HG03139 (cell line): ENCODE measurements around the gene KCND2.

Source experiments
- ATAC-seq: cut with Tn5 transposase; IDR thresholded peaks from one replicate; pipeline ENCODE4 v1.9.1; 2021; ENCODE audit not compliant: unreplicated experiment

KCND2 gene

GRCh38 chr7:120307991-120308545 lies 35.1 kb downstream of the KCND2 start:
- no peak for ATAC-seq

- no peak for ATAC-seq
Observed at GRCh38 chr7:120311028-120311788, 38.2 kb downstream of the KCND2 start.

- ATAC-seq = no peak
Observed at GRCh38 chr7:120320218-120320961, 47.4 kb downstream of the KCND2 start.

GRCh38 chr7:120327054-120327453 lies 54.1 kb downstream of the KCND2 start:
- no peak for ATAC-seq

- ATAC-seq = no peak
Observed at GRCh38 chr7:120332433-120332832, 59.5 kb downstream of the KCND2 start.

- peak; percentile 95 for ATAC-seq
Observed at GRCh38 chr7:120334475-120334874, 61.5 kb downstream of the KCND2 start.

- ATAC-seq = peak; percentile 57
Observed at GRCh38 chr7:120337308-120337907, 64.4 kb downstream of the KCND2 start.

GRCh38 chr7:120344276-120344675 lies 71.3 kb downstream of the KCND2 start:
- ATAC-seq = no peak

GRCh38 chr7:120353171-120353570 lies 80.2 kb downstream of the KCND2 start:
- no peak for ATAC-seq

GRCh38 chr7:120360918-120361317 lies 87.9 kb downstream of the KCND2 start:
- ATAC-seq = peak; percentile 81

GRCh38 chr7:120363414-120363813 lies 90.4 kb downstream of the KCND2 start:
- no peak for ATAC-seq

- ATAC-seq = no peak
Observed at GRCh38 chr7:120370954-120371353, 98.0 kb downstream of the KCND2 start.

- no peak for ATAC-seq
Observed at GRCh38 chr7:120373174-120373573, 100.2 kb downstream of the KCND2 start.

- peak; percentile 47 for ATAC-seq
Observed at GRCh38 chr7:120394595-120394994, 121.6 kb downstream of the KCND2 start.

- peak; percentile 87 for ATAC-seq
Observed at GRCh38 chr7:120395526-120396019, 122.6 kb downstream of the KCND2 start.

- ATAC-seq = no peak
Observed at GRCh38 chr7:120398284-120399000, 125.5 kb downstream of the KCND2 start.

GRCh38 chr7:120400806-120401455 lies 128.0 kb downstream of the KCND2 start:
- peak; percentile 21 for ATAC-seq

GRCh38 chr7:120402079-120402767 lies 129.2 kb downstream of the KCND2 start:
- ATAC-seq = peak; percentile 55

- no peak for ATAC-seq
Observed at GRCh38 chr7:120402801-120403200, 129.8 kb downstream of the KCND2 start.

GRCh38 chr7:120404042-120404441 lies 131.1 kb downstream of the KCND2 start:
- peak; percentile 53 for ATAC-seq
